COR-L47 (cell line): ENCODE measurements around the gene CD99.
A peak's percentile ranks its signal among the peaks of the same experiment; 100 is the strongest.
"Not testable (repeated sequence)": the region's sequence is repeated elsewhere in the genome, so short reads cannot be mapped to it uniquely, and the experiment has no call there.

Experiments
- DNase-seq: peaks from one replicate; lab custom pipeline; 2025; lab: John Stamatoyannopoulos, UW

Gene CD99

DNA sequence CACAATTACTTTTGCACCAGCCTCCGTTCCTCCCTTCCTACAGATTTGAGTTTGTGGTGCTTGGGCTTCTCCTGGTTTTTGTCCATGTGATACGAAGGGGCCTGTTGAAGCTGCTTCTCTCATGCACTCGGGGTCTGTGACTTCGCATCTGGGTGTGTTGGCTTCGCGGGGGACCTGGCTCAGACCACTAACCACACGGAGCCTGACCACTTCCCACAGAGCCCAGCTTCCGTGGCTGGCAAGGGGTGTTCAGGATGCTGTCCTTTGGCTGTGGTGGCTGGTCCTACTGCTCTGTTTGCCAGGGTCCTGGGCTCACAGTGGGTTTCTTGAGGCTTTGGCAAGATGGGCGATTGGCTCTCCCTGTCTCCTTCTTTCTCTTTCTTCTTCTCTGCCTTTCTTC is 41.0 kb downstream of the CD99 start:
- DNase-seq: no peak

DNA sequence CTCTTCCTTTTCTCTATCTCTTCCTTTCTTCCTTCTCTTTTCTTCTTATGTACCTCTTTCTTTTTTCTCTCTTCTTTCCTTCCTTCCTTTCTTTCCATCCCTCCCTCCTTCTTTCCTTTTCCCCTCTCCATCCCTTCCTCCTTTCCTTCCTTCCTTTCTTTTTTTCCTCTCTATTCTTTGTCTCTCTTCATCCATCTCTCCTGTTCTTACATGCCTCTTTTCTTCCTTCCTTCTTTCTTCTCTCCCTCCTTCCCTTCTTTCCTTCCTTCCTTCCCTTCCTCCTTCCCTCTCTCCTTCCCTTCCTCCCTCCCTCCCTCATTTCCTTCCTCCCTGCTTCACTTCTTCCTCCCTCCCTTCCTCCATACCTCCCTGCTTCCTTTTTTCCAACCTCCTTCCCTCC is 41.6 kb downstream of the CD99 start:
- DNase-seq: no peak

GRCh38 chrX:2733286-2733685 is 42.2 kb downstream of the CD99 start:
- no peak for DNase-seq

DNA sequence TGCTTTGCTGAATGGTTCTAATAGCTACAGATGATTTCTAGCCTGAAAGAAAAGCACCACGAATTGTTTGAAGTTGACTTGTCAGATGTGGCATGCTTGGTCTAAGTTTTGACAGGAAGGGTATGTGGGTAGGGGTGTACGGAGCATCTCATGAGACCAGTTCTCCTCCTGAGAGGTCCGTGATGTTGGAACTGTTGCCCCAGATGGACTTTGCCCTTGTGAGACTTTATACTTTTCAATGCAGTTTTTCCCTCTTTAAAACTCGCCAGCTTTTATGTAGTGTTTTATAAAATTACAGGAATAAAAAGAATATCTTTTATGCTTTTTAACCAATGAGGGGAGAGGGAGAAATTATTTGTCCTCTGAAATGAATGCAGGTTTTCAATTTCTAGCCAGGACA is 44.2 kb downstream of the CD99 start:
- DNase-seq: no peak

DNA sequence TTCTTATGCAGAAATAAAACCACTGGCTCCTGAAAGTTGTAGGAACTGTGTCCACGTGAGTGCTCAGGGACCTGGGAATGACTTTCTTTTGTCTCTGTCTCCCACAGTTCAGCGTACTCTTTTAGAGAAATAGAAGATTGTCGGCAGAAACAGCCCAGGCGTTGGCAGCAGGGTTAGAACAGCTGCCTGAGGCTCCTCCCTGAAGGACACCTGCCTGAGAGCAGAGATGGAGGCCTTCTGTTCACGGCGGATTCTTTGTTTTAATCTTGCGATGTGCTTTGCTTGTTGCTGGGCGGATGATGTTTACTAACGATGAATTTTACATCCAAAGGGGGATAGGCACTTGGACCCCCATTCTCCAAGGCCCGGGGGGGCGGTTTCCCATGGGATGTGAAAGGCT is 49.6 kb downstream of the CD99 start:
- no peak for DNase-seq

GRCh38 chrX:2741386-2741785 is 50.3 kb downstream of the CD99 start:
- DNase-seq: no peak

- DNase-seq: not testable (repeated sequence)
Measured at GRCh38 chrX:2746250-2746649, 55.2 kb downstream of the CD99 start.

DNA sequence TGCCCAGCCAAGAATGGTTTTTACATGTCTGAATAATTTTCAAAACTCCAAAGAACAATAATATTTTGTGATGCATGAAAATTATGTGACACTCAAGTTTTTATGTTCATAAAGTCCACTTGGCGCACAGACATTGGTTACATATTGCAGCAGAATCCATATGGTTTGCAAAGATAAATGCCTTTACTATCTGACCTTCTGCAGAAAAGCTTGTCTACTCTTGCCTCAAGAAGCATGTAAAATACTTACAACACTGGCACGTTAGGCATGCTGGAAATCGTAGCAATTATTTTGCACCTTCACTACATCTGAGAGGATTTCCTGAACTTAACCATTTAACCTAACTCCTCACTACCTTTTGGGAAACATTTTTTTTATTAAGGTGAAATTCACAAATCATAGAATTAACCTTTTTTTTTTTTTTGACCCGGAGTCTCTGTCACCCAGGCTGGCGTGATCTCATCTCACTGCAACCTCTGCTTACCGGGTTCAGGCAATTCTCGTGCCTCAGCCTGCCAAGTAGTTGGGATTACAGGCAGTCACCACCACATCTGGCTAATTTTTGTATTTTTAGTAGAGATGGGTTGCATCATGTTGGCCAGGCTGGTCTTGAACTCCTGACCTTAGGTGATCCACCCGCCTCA is 57.2 kb downstream of the CD99 start:
- no peak for DNase-seq

DNA sequence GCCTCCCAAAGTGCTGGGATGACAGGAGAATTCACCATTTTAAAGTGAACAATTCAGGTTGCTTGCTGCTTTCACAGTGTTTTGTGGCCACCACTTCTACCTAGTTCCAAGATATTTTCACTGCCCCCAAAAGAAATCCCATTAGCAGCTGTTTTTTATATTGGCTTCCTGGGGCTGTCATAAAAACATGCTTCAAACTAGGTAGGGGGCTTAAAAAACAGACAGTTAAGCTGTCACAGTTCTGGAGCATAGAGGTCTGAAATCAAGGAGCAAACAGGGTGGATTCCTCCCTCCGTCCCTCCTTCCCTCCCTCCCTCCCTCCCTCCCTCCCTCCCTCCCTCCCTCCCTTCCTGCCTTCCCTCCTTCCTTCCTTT is 57.7 kb downstream of the CD99 start:
- DNase-seq: no peak

GRCh38 chrX:2751291-2751690 is 60.2 kb downstream of the CD99 start:
- DNase-seq: no peak

DNA sequence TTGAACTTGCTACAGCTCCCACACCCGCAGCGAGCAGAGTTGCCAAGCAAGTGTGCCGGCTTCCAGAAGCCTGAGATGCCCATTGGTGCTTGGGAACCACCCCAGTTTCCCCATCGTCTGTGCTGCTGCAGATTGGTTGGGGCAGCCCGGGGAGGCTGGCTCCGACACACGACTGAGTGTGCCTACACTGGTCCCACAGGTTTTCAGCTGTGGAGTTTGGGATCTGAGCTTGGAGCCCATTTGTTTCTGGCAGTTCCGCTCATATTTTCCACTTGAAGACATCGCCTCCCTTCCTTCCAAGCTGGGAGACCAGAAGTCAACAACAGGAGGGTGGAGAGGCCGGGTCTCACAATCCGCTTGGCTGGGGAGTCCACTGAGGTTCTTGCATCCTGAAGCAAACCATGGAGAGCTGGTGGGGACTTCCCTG is 60.8 kb downstream of the CD99 start, which contains the start of gene XG:
TSS of gene XG (plus strand) at position 167 of the 427 bp plus-strand sequence. CDS start at position 402, 235 bp downstream.
- not testable (repeated sequence) for DNase-seq

- not testable (repeated sequence) for DNase-seq
Measured at GRCh38 chrX:2752441-2752840, 61.3 kb downstream of the CD99 start.

- not testable (repeated sequence) for DNase-seq
Measured at GRCh38 chrX:2755163-2755715, 64.1 kb downstream of the CD99 start.

DNA sequence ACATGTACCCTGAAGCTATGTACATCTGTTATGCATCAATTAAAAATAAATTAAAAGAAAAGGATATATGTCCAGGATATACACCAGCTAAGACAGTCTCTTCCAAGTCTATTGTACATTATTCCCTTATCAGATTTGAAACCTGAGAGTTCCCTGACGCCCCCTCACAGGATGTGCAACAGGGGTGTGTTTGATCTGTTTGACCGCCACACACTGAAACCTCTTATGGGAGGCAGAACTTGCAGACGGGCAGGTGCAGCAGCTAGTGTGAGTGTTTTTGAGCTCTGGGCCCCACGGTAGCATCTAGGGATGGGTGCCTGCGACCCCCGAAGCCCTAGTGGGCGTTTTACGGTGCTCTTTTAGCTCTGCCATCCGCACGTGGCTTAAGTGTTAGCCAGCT is 65.5 kb downstream of the CD99 start:
- DNase-seq: no peak

- no peak for DNase-seq
Measured at GRCh38 chrX:2761246-2761645, 70.2 kb downstream of the CD99 start.

DNA sequence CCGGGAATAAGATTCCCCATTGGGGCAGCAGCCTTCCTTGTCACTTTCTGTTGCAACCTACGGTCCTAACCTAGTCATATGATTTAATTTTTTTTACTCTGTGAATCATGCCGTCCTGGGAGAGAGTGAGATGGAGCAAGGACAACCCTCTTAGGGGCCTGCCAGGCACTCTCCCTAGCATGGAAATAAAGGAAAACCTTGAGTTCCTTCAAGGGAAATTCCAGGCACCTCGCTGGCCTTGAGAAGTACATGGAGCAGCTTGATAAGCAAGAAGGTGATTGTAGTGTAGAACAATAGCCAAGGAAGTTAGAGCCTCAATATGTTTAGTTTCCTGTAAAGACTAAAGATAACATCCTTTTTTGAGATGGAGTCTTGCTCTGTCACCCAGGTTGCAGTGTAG is 71.6 kb downstream of the CD99 start:
- not testable (repeated sequence) for DNase-seq

DNA sequence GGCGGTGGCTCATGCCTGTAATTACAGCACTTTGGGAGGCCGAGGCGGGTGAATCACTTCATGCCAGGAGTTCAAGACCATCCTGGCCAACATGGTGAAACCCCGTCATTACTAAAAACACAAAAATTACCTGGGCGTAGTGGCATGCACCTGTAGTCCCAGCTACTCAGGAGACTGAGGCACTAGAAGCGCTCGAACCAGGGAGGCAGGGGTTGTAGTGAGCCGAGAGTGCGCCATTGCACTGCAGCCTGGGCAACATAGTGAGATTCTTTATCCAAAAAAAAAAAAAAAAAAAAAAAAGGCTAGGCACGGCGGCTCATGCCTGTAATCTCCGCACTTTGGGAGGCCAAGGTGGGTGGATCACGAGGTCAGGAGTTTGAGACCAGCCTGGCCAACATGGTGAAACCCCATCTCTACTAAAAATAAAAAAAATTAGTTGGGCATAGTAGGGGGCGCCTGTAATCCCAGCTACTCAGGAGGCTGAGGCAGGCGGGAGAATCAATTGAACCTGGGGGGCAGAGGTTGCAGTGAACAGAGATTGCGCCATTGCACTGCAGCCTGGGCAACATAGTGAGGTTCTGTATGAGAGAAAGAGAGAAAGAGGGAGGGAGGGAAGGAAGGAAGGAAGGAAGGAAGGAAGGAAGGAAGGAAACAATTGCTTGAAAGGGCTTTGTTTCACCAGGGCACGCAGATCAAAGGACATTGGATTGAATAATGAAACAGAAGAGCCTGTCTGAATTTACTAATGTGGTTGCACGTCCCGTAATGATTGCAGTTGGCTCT is 73.9 kb downstream of the CD99 start:
- DNase-seq: not testable (repeated sequence)

GRCh38 chrX:2765549-2765830 is 74.4 kb downstream of the CD99 start:
- DNase-seq: no peak

GRCh38 chrX:2766906-2767305 is 75.8 kb downstream of the CD99 start:
- DNase-seq: no peak

DNA sequence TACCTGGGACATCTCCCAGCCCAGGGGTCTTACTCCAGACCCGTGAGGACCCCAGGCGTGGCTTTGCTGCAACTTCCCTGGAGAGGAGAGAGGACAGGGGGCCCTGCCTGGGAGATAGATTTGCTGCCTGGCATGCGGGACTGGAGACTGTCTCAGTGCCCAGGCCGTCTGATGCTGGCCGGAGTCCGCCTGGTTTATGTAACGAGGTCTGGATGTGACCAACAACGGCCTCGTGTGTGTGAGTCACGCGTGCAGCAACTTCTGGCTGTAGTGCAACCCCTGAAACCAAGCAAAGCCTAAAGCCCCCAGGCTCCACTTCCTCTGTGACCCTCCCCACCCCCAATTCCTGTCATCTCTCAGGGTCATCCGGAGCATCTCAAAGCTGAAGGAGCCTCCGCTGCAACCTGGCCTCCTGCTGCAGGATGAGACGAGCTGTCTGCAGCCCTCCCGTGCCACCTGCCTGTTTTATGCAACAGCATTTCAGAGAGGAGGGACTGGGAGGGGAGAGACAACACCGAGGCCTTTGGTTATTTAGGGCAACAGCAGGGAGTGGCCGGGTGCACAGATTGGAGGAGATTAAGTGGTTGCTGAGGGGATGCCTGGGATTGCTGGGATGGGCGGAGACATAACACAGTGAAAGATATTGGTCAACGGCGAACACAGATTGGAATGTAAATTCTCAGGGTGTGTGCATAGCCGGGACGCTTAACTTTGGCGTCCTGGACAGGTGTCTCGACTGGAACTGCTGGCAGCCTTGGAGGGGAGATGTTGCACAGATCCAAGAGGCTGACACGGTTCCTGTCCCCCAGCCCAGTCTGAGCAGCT is 76.7 kb downstream of the CD99 start:
- DNase-seq: peak; percentile 2

GRCh38 chrX:2769615-2770014 is 78.5 kb downstream of the CD99 start:
- DNase-seq: no peak
